Common myeloid progenitor, CD34-positive (primary cell): Measurements from ENCODE around the gene SBF2.

ENCODE experiments used
- CTCF ChIA-PET: fragments of 350-600 bp; sonication (Branson Sonifier 250); formaldehyde crosslinking; loops from one replicate; lab custom pipeline; 2021; ENCODE audit warnings: antibody characterized with exemption; lab: Charles Lee
- POLR2A ChIA-PET: fragments of 350-600 bp; sonication (Branson Sonifier 250); formaldehyde crosslinking; loops from one replicate; lab custom pipeline; 2021; ENCODE audit warnings: antibody characterized with exemption; lab: Charles Lee
- DNase-seq, 3 donors: peaks; one replicate each; pipeline versions ENCODE4 v3.0.0 to v3.0.0-alpha.2; 2013
- H3K27ac ChIP-seq, 2 experiments: 1 replicate in 1 of 2; 2 replicates in 1 of 2; pipeline ENCODE4 v1.7.0; 2013; ENCODE audit warnings: inconsistent platforms in 2 of 2, low read length in 2 of 2, mild to moderate bottlenecking in 2 of 2, low read depth in 1 of 2, moderate library complexity in 1 of 2; ENCODE audit not compliant: severe bottlenecking in 2 of 2, insufficient read depth in 1 of 2, poor library complexity in 1 of 2
- H3K27me3 ChIP-seq, 5 experiments: replicated peaks in 2 of 5; 1 replicate in 3 of 5; 2 replicates in 2 of 5; pipeline versions ENCODE4 v1.6.1 to v1.7.0; 2013; ENCODE audit warnings: low read length in 4 of 5, mild to moderate bottlenecking in 2 of 5, moderate library complexity in 2 of 5, inconsistent platforms in 1 of 5; ENCODE audit not compliant: insufficient read depth in 5 of 5, control insufficient read depth in 4 of 5
- H3K36me3 ChIP-seq, 4 experiments: 1 replicate in 2 of 4; 2 replicates in 2 of 4; pipeline versions ENCODE4 v1.6.1 to v1.7.0; 2013; ENCODE audit warnings: low read length in 3 of 4, control low read depth in 1 of 4, mild to moderate bottlenecking in 1 of 4; ENCODE audit not compliant: control insufficient read depth in 4 of 4, insufficient read depth in 4 of 4
- H3K4me1 ChIP-seq, 4 experiments: 1 replicate in 3 of 4; 2 replicates in 1 of 4; pipeline versions ENCODE4 v1.6.1 to v1.7.1; 2013; ENCODE audit warnings: low read length in 3 of 4, mild to moderate bottlenecking in 3 of 4, control low read depth in 1 of 4, inconsistent platforms in 1 of 4, moderate library complexity in 1 of 4; ENCODE audit not compliant: control insufficient read depth in 4 of 4, insufficient read depth in 4 of 4; ENCODE audit errors: control extremely low read depth in 1 of 4
- H3K4me3 ChIP-seq, 7 experiments: 1 replicate in 4 of 7; 2 replicates in 3 of 7; pipeline versions ENCODE4 v1.5.1 to v1.7.0; 2013; ENCODE audit warnings: mild to moderate bottlenecking in 7 of 7, low read length in 6 of 7, moderate library complexity in 6 of 7, inconsistent platforms in 2 of 7, low read depth in 2 of 7, control low read depth in 1 of 7; ENCODE audit not compliant: insufficient read depth in 4 of 7, control insufficient read depth in 1 of 7; ENCODE audit errors: extremely low read depth in 1 of 7
- H3K9me3 ChIP-seq, 5 experiments: 1 replicate in 4 of 5; 2 replicates in 1 of 5; pipeline versions ENCODE4 v1.6.1 to v1.7.1; 2013; ENCODE audit warnings: low read length in 4 of 5, mild to moderate bottlenecking in 2 of 5, inconsistent platforms in 1 of 5, low read depth in 1 of 5, moderate library complexity in 1 of 5; ENCODE audit not compliant: control insufficient read depth in 4 of 5, insufficient read depth in 2 of 5; ENCODE audit errors: control extremely low read depth in 1 of 5
- WGBS: methylation state at CpG from one replicate; pipeline ENCODE4 v1.1.5; 2013; ENCODE audit not compliant: insufficient coverage; 5-methylcytosine and 5-hydroxymethylcytosine counted together

The SBF2 gene

DNA sequence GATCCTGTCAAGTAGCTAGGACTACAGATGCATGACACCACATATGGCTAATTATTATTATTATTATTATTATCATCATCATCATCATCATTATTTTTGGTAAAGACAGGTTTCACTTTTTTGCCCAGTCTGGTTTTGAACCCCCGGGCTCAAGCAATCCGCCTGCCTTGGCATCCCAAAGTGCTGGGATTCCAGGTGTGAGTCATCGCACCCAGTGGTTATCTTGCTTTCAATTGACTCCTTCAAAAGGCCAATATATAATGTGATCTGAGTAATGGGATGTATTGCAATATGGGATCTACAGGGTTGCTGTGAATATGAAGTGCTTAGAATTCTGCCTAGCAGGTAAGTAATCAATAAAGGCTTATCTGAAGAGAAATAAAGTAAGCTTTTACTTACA is 221.2 kb downstream of the SBF2 start:
- no peaks in the 10 kb centered on the region for H3K36me3 ChIP-seq
- 100% methylated on average over 1 of the region's 3 CpGs for WGBS
- H3K4me3 ChIP-seq = no peak overlapping the region
- POLR2A ChIA-PET = no interaction called here
- CTCF ChIA-PET = no interaction called here
- DNase-seq = no peak
- H3K27ac ChIP-seq = no peak overlapping the region
- no peaks in the 10 kb centered on the region for H3K4me1 ChIP-seq
- peaks cover 0 to 8% (median 0%) of the 10 kb centered on the region in 5 experiments for H3K9me3 ChIP-seq
- H3K27me3 ChIP-seq = no peaks in the 10 kb centered on the region

DNA sequence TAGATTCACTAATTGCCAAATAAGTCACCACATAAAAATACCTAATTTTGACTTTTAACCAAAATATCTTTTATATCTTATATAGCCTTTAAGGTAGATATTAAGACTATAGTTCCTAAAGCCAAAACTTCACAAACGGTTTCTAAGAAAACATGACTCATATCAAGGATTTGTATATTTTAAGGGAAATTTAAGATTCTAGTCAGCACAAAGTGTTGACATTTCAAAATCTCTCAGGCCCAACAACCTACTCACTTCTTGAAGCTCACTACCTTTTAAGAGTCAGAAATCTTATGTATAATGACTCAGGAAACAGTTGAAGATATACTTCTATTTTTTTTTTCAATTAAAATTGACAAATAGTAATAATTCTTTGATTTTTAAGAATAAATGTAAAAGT is 221.9 kb downstream of the SBF2 start:
- peaks cover 0 to 8% (median 0%) of the 10 kb centered on the region in 5 experiments for H3K9me3 ChIP-seq
- ChIA-PET POLR2A (no interaction called here), CTCF (interaction anchor here (0.6 kb wide), 1 partner anchor 1928 kb away, joined by 3 read pairs; no protein-coding TSS in a partner anchor)
- no peaks in the 10 kb centered on the region for H3K36me3 ChIP-seq
- no peaks in the 10 kb centered on the region for H3K27me3 ChIP-seq
- no peak for DNase-seq
- H3K27ac ChIP-seq = no peak overlapping the region
- H3K4me1 ChIP-seq = no peaks in the 10 kb centered on the region
- H3K4me3 ChIP-seq = no peak overlapping the region
- WGBS = no CpG with 5 or more reads among the region's 1 CpG

DNA sequence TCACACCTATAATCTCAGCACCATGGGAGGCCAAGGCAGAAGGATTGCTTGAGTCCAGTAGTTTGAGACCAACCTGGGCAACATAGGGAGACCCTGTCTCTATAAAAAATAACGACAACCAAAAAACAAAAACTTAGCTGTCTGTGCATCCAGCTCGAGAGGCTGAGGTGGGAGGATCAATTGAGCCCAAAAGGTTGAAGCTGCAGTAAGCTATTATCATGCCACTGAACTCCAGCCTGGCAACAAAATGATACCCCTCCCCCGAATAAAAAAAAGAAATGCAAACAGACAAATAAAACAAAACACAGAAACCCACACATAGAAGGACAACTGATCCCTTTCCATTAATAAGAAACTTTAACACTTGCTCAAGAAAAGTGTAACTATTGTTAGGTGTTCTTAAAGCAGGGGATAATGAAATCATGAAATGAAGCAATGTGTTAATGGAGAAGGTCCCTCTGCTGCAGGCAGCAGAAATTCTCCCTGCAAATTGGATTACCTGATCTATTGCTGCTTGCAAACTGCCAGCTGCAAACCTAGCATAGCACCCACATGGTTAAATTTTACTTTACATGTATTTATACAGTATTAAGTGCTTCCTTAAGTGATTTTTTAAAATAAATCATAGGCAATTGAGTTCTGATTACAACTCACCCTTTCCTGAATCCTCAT is 226.3 kb downstream of the SBF2 start:
- Histone ChIP-seq H3K36me3 (no peaks in the 10 kb centered on the region), H3K9me3 (peaks cover 0 to 3% (median 0%) of the 10 kb centered on the region in 5 experiments), H3K27me3 (no peaks in the 10 kb centered on the region), H3K27ac (no peak overlapping the region), H3K4me3 (no peak overlapping the region), H3K4me1 (no peaks in the 10 kb centered on the region)
- no peak for DNase-seq
- ChIA-PET POLR2A (no interaction called here), CTCF (interaction anchor here (1.4 kb wide), 1 partner anchor 25 kb away, joined by 4 read pairs; no protein-coding TSS in a partner anchor)
- WGBS = 100% methylated on average over 1 of the region's 3 CpGs

DNA sequence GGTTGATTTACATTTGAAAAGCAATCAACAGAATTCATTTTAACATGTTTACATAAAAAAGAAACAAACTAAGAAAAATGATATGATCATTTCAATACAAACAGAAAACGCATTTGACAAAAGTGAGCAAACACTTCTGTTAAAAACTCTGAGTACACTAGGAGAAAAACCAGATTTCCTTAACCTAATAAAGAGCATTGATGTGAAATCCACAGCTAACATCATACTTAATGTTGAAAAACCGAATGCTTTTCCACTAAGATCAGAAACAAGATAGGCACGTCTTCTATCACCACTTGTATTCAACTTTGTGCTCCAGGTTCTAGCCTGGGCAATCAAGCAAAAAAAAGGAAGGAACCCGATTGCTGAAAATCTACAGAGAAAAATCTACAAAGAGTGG is 227.6 kb downstream of the SBF2 start:
- H3K27ac ChIP-seq = no peak overlapping the region
- whole genome bisulfite sequencing = 100% methylated on average over 2 of the region's 4 CpGs
- H3K36me3 ChIP-seq = no peaks in the 10 kb centered on the region
- ChIA-PET CTCF (no interaction called here), POLR2A (no interaction called here)
- no peaks in the 10 kb centered on the region for H3K27me3 ChIP-seq
- DNase-seq = no peak
- H3K4me3 ChIP-seq = no peak overlapping the region
- peaks cover 0 to 12% (median 2%) of the 10 kb centered on the region in 5 experiments for H3K9me3 ChIP-seq
- H3K4me1 ChIP-seq = no peaks in the 10 kb centered on the region

DNA sequence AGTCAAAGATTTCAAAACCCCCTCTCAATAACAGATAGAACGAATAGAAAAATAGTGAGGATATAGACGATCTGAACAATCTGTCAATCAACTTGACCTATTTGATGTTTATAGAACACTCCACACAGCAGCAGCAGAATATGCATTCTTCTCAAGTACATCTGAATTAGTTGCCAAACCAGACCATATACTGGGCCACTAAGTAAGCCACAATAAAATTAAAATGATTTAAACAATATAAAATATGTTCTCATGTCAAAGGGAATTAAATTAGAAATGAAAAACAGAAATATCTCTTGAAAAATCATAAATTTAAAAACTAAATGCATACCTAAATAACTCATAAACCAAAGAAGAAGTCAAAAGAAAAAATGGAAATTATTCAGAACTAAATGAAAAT is 229.2 kb downstream of the SBF2 start:
- no peaks in the 10 kb centered on the region for H3K36me3 ChIP-seq

DNA sequence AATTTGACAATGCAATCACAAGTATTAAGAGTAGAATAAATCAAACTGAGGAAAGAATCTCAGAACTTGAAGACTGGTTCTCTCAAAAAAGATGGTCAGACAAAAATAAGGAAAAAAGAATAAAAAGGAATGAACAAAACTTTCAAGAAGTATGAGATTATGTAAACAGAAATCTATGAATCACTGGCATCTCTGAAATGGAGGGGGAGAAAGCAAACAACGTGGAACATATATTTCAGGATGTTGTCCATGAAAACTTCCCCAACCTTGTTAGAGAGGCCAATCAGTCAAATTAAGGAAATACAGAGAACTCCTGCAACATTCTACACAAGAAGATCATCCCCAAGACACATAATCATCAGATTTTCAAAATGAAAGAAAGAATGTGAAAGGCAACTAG is 235.7 kb downstream of the SBF2 start:
- Histone ChIP-seq H3K27me3 (no peaks in the 10 kb centered on the region), H3K36me3 (no peaks in the 10 kb centered on the region), H3K4me1 (no peaks in the 10 kb centered on the region), H3K27ac (no peak overlapping the region), H3K4me3 (no peak overlapping the region), H3K9me3 (peaks cover 2 to 41% (median 6%) of the 10 kb centered on the region in 5 experiments)
- ChIA-PET CTCF (interaction anchor here (1.5 kb wide), 1 partner anchor 10 kb away, joined by 5 read pairs; no protein-coding TSS in a partner anchor), POLR2A (no interaction called here)
- no peak for DNase-seq
- no CpG with 5 or more reads among the region's 1 CpG for WGBS

More for the DNA sequence above, 229.2 kb downstream of the SBF2 start:
- WGBS = no CpG with 5 or more reads among the region's 2 CpGs
- Histone ChIP-seq H3K27ac (no peak overlapping the region), H3K9me3 (peaks cover 0 to 18% (median 3%) of the 10 kb centered on the region in 5 experiments), H3K4me1 (no peaks in the 10 kb centered on the region), H3K27me3 (no peaks in the 10 kb centered on the region), H3K4me3 (no peak overlapping the region)
- ChIA-PET POLR2A (no interaction called here), CTCF (no interaction called here)
- no peak for DNase-seq

DNA sequence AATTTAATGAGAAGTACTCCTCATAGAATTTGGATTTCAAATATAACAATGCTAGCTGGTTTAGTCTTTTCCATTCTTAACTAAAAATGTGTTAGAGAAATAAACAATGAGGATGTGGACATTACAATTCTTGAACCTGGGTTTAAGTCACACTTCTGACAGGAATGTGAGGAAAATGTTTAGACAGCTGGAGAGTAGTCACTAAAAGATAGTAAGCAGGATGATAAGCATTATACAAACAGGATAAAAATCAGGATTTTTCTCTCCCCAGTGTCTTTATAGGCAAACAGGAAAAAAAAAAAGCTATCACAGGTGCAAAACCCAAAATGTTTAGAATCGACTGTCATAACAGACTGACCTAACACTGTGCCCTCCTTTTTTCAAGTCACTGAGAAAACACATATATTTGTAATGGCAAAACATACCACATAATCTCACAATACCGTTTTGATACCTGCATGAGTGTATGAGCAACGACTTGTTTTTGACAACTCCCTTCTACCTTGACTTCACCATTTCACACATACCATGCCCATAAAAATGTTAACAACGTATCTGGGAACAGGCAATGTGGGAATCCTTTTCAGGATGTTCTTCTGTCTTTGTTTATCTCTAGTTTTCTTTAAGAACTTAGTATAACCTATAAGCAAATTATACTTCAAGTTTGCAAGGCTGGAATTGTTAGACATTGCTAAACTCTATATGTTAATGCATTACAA is 242.0 kb downstream of the SBF2 start:
- WGBS = 93% methylated on average over 3 of the region's 4 CpGs
- Histone ChIP-seq H3K9me3 (peaks cover 0 to 10% (median 0%) of the 10 kb centered on the region in 5 experiments), H3K27me3 (no peaks in the 10 kb centered on the region), H3K4me3 (no peak overlapping the region), H3K4me1 (peaks cover 0 to 6% (median 5%) of the 10 kb centered on the region in 4 experiments), H3K36me3 (no peaks in the 10 kb centered on the region), H3K27ac (no peak overlapping the region)
- no peak for DNase-seq
- ChIA-PET CTCF (no interaction called here), POLR2A (no interaction called here)
